Neural progenitor cell (in vitro differentiated cells): Measurements from ENCODE around the gene IL36B.

Experiments used
- EZH2 ChIP-seq: fragments of 200-600 bp; sonication (generic); IDR thresholded peaks from 2 replicates; pipeline ENCODE4 v1.6.1; 2017; ENCODE audit warnings: antibody characterized with exemption, mild to moderate bottlenecking, moderate library complexity
- EZH2phosphoT487 ChIP-seq: fragments of 200-600 bp; sonication (generic); IDR thresholded peaks from 2 replicates; pipeline ENCODE4 v1.6.1; 2017; ENCODE audit warnings: antibody characterized with exemption
- TF ChIP-seq, protein P1 (sequence below): fragments of 200-600 bp; sonication (generic); IDR thresholded peaks from 2 replicates; pipeline ENCODE4 v1.5.1; 2017; ENCODE audit warnings: antibody characterized with exemption, mild to moderate bottlenecking

DNA sequence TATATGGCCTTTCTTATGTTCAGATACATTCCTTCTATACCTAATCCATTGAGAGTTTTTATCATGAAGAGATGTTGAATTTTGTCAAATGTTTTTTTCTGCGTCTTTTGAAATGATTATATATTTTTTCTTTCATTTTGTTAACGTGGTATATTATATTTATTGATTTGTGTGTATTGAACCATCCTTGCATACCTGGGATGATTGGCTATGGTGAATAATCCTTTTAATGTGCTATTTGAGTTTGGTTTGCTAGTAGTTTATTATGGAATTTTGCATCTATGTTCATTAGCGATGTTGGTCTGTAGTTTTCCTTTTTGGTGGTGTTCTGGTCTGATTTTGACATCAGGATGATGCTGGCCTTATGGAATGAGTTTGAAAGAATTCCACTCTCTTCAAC lies 63.1 kb downstream of the IL36B start:
- TF ChIP-seq, protein P1, sequence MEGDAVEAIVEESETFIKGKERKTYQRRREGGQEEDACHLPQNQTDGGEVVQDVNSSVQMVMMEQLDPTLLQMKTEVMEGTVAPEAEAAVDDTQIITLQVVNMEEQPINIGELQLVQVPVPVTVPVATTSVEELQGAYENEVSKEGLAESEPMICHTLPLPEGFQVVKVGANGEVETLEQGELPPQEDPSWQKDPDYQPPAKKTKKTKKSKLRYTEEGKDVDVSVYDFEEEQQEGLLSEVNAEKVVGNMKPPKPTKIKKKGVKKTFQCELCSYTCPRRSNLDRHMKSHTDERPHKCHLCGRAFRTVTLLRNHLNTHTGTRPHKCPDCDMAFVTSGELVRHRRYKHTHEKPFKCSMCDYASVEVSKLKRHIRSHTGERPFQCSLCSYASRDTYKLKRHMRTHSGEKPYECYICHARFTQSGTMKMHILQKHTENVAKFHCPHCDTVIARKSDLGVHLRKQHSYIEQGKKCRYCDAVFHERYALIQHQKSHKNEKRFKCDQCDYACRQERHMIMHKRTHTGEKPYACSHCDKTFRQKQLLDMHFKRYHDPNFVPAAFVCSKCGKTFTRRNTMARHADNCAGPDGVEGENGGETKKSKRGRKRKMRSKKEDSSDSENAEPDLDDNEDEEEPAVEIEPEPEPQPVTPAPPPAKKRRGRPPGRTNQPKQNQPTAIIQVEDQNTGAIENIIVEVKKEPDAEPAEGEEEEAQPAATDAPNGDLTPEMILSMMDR: no peak
- TF ChIP-seq EZH2phosphoT487 (no peak), EZH2 (no peak)
